ENCODE results near the gene PELI3. TPM values are rescaled to one million over a fixed set of nuclear protein-coding genes. Genes with fewer than 3 reads are reported as not detected.
A peak's percentile ranks its signal among the peaks of the same experiment; 100 is the strongest.

Gene PELI3
- total and polyA plus RNA-seq, 10 of the 15 experiments (the other 5 are each of a cell fraction or from before 2014, with no cell fraction given), result 0.14 to 1.5 (median 0.66) TPM

GRCh38 chr11:66438504-66439466, 27.9 kb upstream of the PELI3 start, which contains the start of gene MRPL11 (continued):
- TF ChIP-seq, protein P1, sequence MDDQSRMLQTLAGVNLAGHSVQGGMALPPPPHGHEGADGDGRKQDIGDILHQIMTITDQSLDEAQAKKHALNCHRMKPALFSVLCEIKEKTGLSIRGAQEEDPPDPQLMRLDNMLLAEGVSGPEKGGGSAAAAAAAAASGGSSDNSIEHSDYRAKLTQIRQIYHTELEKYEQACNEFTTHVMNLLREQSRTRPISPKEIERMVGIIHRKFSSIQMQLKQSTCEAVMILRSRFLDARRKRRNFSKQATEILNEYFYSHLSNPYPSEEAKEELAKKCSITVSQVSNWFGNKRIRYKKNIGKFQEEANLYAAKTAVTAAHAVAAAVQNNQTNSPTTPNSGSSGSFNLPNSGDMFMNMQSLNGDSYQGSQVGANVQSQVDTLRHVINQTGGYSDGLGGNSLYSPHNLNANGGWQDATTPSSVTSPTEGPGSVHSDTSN (IDR thresholded peaks at IDR 0.05; ENCODE audit: insufficient replicate concordance, low read depth, low read length), result no peak
- TF ChIP-seq SMARCA5 (IDR thresholded peaks at IDR 0.05) (0 out of 2 replicates have a peak, but pooled peaks have one; percentile 40), PAX5 (IDR thresholded peaks at IDR 0.05; ENCODE audit: borderline replicate concordance, low read depth, low read length) (no peak), BHLHE40 (IDR thresholded peaks at IDR 0.05; ENCODE audit: borderline replicate concordance in 1 of 2, low read depth in 2 of 2, low read length in 1 of 2) (peak in 1 of 2 experiments; percentile 41; a peak in 2 of 4 replicates), NBN (IDR thresholded peaks at IDR 0.05) (peak; percentile 93), SIX5 (IDR thresholded peaks at IDR 0.05; ENCODE audit: low read depth, low read length, severe bottlenecking) (peak; percentile 88), KLF5 (IDR thresholded peaks at IDR 0.05; ENCODE audit: partially characterized antibody) (peak; percentile 78), SPI1 (IDR thresholded peaks at IDR 0.05; ENCODE audit: borderline replicate concordance, insufficient read depth, low read depth, low read length) (no peak), LARP7 (IDR thresholded peaks at IDR 0.05) (peak; percentile 79), GATAD2B (conservative IDR thresholded peaks at IDR 0.05; ENCODE audit: low read depth) (0 out of 2 replicates have a peak, but pooled peaks have one; percentile 15), CBFB (IDR thresholded peaks at IDR 0.05; ENCODE audit: low read depth) (peak; percentile 94), RAD21 (IDR thresholded peaks at IDR 0.05; ENCODE audit: insufficient read depth, low read depth, low read length) (peak; percentile 37; the same call in 1 of the 2 replicates), TBL1XR1 (IDR thresholded peaks at IDR 0.05; ENCODE audit: low read depth, low read length) (no peak), POLR2A (IDR thresholded peaks at IDR 0.05; ENCODE audit: low read depth, low read length) (peak; percentile 82), NRF1 (conservative IDR thresholded peaks at IDR 0.05; ENCODE audit: low read depth, low read length) (0 out of 2 replicates have a peak, but pooled peaks have one; percentile 8), REST (IDR thresholded peaks at IDR 0.05; ENCODE audit: low read depth, low read length) (no peak), PAX8 (IDR thresholded peaks at IDR 0.05) (no peak), TAF1 (IDR thresholded peaks at IDR 0.05; ENCODE audit: borderline replicate concordance, low read depth, low read length) (peak; percentile 86), IRF4 (IDR thresholded peaks at IDR 0.05; ENCODE audit: low read depth, low read length) (peak; percentile 35; the same call in 1 of the 2 replicates)
- TF ChIP-seq, protein P2, sequence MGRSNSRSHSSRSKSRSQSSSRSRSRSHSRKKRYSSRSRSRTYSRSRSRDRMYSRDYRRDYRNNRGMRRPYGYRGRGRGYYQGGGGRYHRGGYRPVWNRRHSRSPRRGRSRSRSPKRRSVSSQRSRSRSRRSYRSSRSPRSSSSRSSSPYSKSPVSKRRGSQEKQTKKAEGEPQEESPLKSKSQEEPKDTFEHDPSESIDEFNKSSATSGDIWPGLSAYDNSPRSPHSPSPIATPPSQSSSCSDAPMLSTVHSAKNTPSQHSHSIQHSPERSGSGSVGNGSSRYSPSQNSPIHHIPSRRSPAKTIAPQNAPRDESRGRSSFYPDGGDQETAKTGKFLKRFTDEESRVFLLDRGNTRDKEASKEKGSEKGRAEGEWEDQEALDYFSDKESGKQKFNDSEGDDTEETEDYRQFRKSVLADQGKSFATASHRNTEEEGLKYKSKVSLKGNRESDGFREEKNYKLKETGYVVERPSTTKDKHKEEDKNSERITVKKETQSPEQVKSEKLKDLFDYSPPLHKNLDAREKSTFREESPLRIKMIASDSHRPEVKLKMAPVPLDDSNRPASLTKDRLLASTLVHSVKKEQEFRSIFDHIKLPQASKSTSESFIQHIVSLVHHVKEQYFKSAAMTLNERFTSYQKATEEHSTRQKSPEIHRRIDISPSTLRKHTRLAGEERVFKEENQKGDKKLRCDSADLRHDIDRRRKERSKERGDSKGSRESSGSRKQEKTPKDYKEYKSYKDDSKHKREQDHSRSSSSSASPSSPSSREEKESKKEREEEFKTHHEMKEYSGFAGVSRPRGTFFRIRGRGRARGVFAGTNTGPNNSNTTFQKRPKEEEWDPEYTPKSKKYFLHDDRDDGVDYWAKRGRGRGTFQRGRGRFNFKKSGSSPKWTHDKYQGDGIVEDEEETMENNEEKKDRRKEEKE (IDR thresholded peaks at IDR 0.05), result no peak
- TF ChIP-seq, protein P3, sequence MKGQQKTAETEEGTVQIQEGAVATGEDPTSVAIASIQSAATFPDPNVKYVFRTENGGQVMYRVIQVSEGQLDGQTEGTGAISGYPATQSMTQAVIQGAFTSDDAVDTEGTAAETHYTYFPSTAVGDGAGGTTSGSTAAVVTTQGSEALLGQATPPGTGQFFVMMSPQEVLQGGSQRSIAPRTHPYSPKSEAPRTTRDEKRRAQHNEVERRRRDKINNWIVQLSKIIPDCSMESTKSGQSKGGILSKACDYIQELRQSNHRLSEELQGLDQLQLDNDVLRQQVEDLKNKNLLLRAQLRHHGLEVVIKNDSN (IDR thresholded peaks at IDR 0.05; ENCODE audit: borderline replicate concordance, extremely low read length, insufficient read depth, low read depth, low read length), result no peak

All from GM12878 (cell line).